Measurements from ENCODE around the gene CD300LF.

Gene CD300LF

GRCh38 chr17:74712756-74713155 lies at the start of gene CD300LF:
Gene CD300LF, minus strand, starts transcription at chr17:74712923. Its CDS starts 57 bp downstream, at chr17:74712866.
- H3K27me3 ChIP-seq (ENCODE audit: insufficient read depth, poor library complexity, severe bottlenecking): peaks cover 3% of the 10 kb centered on the region
- ATAC-seq (ENCODE audit: low read depth) (no peak), DNase-seq (ENCODE audit: low spot score) (no peak)
- no peak within 1 kb of the TSS for H3K27ac ChIP-seq (ENCODE audit: poor library complexity, severe bottlenecking)
- no peak within 1 kb of the TSS for H3K4me3 ChIP-seq (ENCODE audit: severe bottlenecking)
- no peaks in the 10 kb centered on the region for H3K9me3 ChIP-seq (ENCODE audit: severe bottlenecking)
- TF ChIP-seq CTCF (IDR thresholded peaks at IDR 0.05; ENCODE audit: poor library complexity, severe bottlenecking): no peak
- H3K4me1 ChIP-seq (ENCODE audit: insufficient read depth, poor library complexity, severe bottlenecking): no peaks in the 10 kb centered on the region
- H3K36me3 ChIP-seq (ENCODE audit: low read depth): no peaks in the 10 kb centered on the region

GRCh38 chr17:74761931-74762330 lies 49.2 kb upstream of the CD300LF start:
- peaks cover 20% of the 10 kb centered on the region; the same call in 1 of the 2 replicates for H3K36me3 ChIP-seq (ENCODE audit: low read depth)
- no peak for TF ChIP-seq CTCF (IDR thresholded peaks at IDR 0.05; ENCODE audit: poor library complexity, severe bottlenecking)
- DNase-seq (ENCODE audit: low spot score): no peak
- no peak for ATAC-seq (ENCODE audit: low read depth)
- H3K27ac ChIP-seq (ENCODE audit: poor library complexity, severe bottlenecking): no peak overlapping the region
- H3K27me3 ChIP-seq (ENCODE audit: insufficient read depth, poor library complexity, severe bottlenecking): no peaks in the 10 kb centered on the region
- no peak overlapping the region for H3K4me3 ChIP-seq (ENCODE audit: severe bottlenecking)
- H3K9me3 ChIP-seq (ENCODE audit: severe bottlenecking): no peaks in the 10 kb centered on the region
- H3K4me1 ChIP-seq (ENCODE audit: insufficient read depth, poor library complexity, severe bottlenecking): peaks cover 42% of the 10 kb centered on the region

GRCh38 chr17:74761419-74761818 lies 48.7 kb upstream of the CD300LF start:
- peak overlapping the region; percentile 76 for H3K27ac ChIP-seq (ENCODE audit: poor library complexity, severe bottlenecking)

GRCh38 chr17:74760404-74761105 lies 47.8 kb upstream of the CD300LF start:
- Histone ChIP-seq H3K27ac (ENCODE audit: poor library complexity, severe bottlenecking) (peak overlapping the region; percentile 76), H3K4me1 (ENCODE audit: insufficient read depth, poor library complexity, severe bottlenecking) (peaks cover 42% of the 10 kb centered on the region), H3K36me3 (ENCODE audit: low read depth) (peaks cover 8% of the 10 kb centered on the region; the same call in 1 of the 2 replicates), H3K9me3 (ENCODE audit: severe bottlenecking) (no peaks in the 10 kb centered on the region), H3K4me3 (ENCODE audit: severe bottlenecking) (no peak overlapping the region), H3K27me3 (ENCODE audit: insufficient read depth, poor library complexity, severe bottlenecking) (no peaks in the 10 kb centered on the region)
- peak; percentile 49 for ATAC-seq (ENCODE audit: low read depth)
- no peak for TF ChIP-seq CTCF (IDR thresholded peaks at IDR 0.05; ENCODE audit: poor library complexity, severe bottlenecking)
- no peak for DNase-seq (ENCODE audit: low spot score)

More at GRCh38 chr17:74761419-74761818, 48.7 kb upstream of the CD300LF start:
- ATAC-seq (ENCODE audit: low read depth) (no peak), DNase-seq (ENCODE audit: low spot score) (no peak)
- H3K4me1 ChIP-seq (ENCODE audit: insufficient read depth, poor library complexity, severe bottlenecking): peaks cover 42% of the 10 kb centered on the region
- no peaks in the 10 kb centered on the region for H3K27me3 ChIP-seq (ENCODE audit: insufficient read depth, poor library complexity, severe bottlenecking)
- no peak for TF ChIP-seq CTCF (IDR thresholded peaks at IDR 0.05; ENCODE audit: poor library complexity, severe bottlenecking)
- H3K9me3 ChIP-seq (ENCODE audit: severe bottlenecking): no peaks in the 10 kb centered on the region
- no peak overlapping the region for H3K4me3 ChIP-seq (ENCODE audit: severe bottlenecking)
- peaks cover 16% of the 10 kb centered on the region; the same call in 1 of the 2 replicates for H3K36me3 ChIP-seq (ENCODE audit: low read depth)

GRCh38 chr17:74759941-74760340 lies 47.2 kb upstream of the CD300LF start:
- peak; percentile 24 for ATAC-seq (ENCODE audit: low read depth)
- Histone ChIP-seq H3K27me3 (ENCODE audit: insufficient read depth, poor library complexity, severe bottlenecking) (no peaks in the 10 kb centered on the region), H3K4me3 (ENCODE audit: severe bottlenecking) (no peak overlapping the region), H3K36me3 (ENCODE audit: low read depth) (peaks cover 1% of the 10 kb centered on the region; the same call in 1 of the 2 replicates), H3K9me3 (ENCODE audit: severe bottlenecking) (no peaks in the 10 kb centered on the region), H3K4me1 (ENCODE audit: insufficient read depth, poor library complexity, severe bottlenecking) (peaks cover 42% of the 10 kb centered on the region), H3K27ac (ENCODE audit: poor library complexity, severe bottlenecking) (peak overlapping the region; percentile 76)
- no peak for DNase-seq (ENCODE audit: low spot score)
- TF ChIP-seq CTCF (IDR thresholded peaks at IDR 0.05; ENCODE audit: poor library complexity, severe bottlenecking): no peak
